GM23338 (cell line): Measurements from ENCODE around the gene AOPEP. TPM values are rescaled to one million over a fixed set of nuclear protein-coding genes. Genes with fewer than 3 reads are reported as not detected.

Experiments
- ATAC-seq: fragments of 200-7000 bp; cut with Tn5 transposase; 3 replicates; pipeline ENCODE4 v1.9.1; 2020
- DNase-seq: peaks from one replicate; pipeline ENCODE4 v3.0.0-alpha.2; 2015; ENCODE audit warnings: low spot score
- H2AFZ ChIP-seq: fragments of 200-600 bp; sonication (generic); 2 replicates; pipeline ENCODE4 v1.8.0; 2016; ENCODE audit warnings: antibody characterized with exemption, mild to moderate bottlenecking, moderate library complexity
- H3F3A ChIP-seq: fragments of 200-600 bp; sonication (generic); replicated peaks from 2 replicates; pipeline ENCODE4 v1.8.0; 2017; ENCODE audit warnings: antibody characterized with exemption, mixed run types, low read depth
- H3K27ac ChIP-seq: fragments of 200-600 bp; sonication (generic); 2 replicates; pipeline ENCODE4 v1.6.1; 2016; ENCODE audit warnings: low read depth
- H3K27me3 ChIP-seq: fragments of 200-600 bp; sonication (generic); 2 replicates; pipeline ENCODE4 v1.8.0; 2016; ENCODE audit warnings: mild to moderate bottlenecking, mixed run types, moderate library complexity; ENCODE audit not compliant: insufficient read depth
- H3K36me3 ChIP-seq: fragments of 200-600 bp; sonication (generic); 2 replicates; pipeline ENCODE4 v1.8.0; 2016; ENCODE audit warnings: mild to moderate bottlenecking; ENCODE audit not compliant: insufficient read depth
- H3K4me1 ChIP-seq: fragments of 200-600 bp; sonication (generic); 2 replicates; pipeline ENCODE4 v1.8.0; 2016; ENCODE audit warnings: mild to moderate bottlenecking, moderate library complexity; ENCODE audit not compliant: insufficient read depth
- H3K4me2 ChIP-seq: fragments of 200-600 bp; sonication (generic); 2 replicates; pipeline ENCODE4 v1.7.1; 2017; ENCODE audit warnings: mixed run types
- H3K4me3 ChIP-seq: fragments of 200-600 bp; sonication (generic); 2 replicates; pipeline ENCODE4 v1.6.1; 2016; ENCODE audit warnings: mixed run types
- H3K79me2 ChIP-seq: fragments of 200-600 bp; sonication (generic); replicated peaks from 2 replicates; pipeline ENCODE4 v1.8.0; 2017; ENCODE audit warnings: mild to moderate bottlenecking; ENCODE audit not compliant: insufficient read depth
- H3K9me2 ChIP-seq: fragments of 200-600 bp; sonication (generic); 2 replicates; pipeline ENCODE4 v1.8.0; 2017; ENCODE audit not compliant: insufficient read depth
- H4K20me1 ChIP-seq: fragments of 200-600 bp; sonication (generic); replicated peaks from 2 replicates; pipeline ENCODE4 v1.8.0; 2017; ENCODE audit warnings: mild to moderate bottlenecking; ENCODE audit not compliant: insufficient read depth
- H3K27ac Mint-ChIP-seq: 2 replicates; pipeline ENCODE4 v1.8.0; 2020; ENCODE audit warnings: inconsistent platforms, mild to moderate bottlenecking, moderate library complexity, mixed read lengths
- H3K27me3 Mint-ChIP-seq: 3 replicates; pipeline ENCODE4 v1.8.0; 2022; ENCODE audit warnings: low read depth, mild to moderate bottlenecking, moderate library complexity, mixed read lengths, inconsistent platforms; ENCODE audit not compliant: insufficient read depth, poor library complexity
- H3K36me3 Mint-ChIP-seq: 3 replicates; pipeline ENCODE4 v1.8.0; 2021; ENCODE audit warnings: low read depth, mild to moderate bottlenecking, inconsistent platforms, moderate library complexity, mixed read lengths
- H3K4me1 Mint-ChIP-seq: 3 replicates; pipeline ENCODE4 v1.8.0; 2020; ENCODE audit warnings: mild to moderate bottlenecking, inconsistent platforms, mixed read lengths
- H3K4me3 Mint-ChIP-seq: 3 replicates; pipeline ENCODE4 v1.8.0; 2021; ENCODE audit warnings: moderate library complexity, mild to moderate bottlenecking, inconsistent platforms, mixed read lengths
- H3K9me3 Mint-ChIP-seq: 3 replicates; pipeline ENCODE4 v1.8.0; 2020; ENCODE audit warnings: moderate library complexity, mild to moderate bottlenecking, inconsistent platforms, mixed read lengths
- CREB1 ChIP-seq: fragments of 250-450 bp; sonication (Bioruptor Pico); IDR thresholded peaks from 2 replicates; pipeline ENCODE4 v1.5.0; 2020; ENCODE audit warnings: low read depth, mild to moderate bottlenecking, moderate library complexity
- CTCF ChIP-seq, 2 experiments: fragments of 200-600 bp in 1 of 2; sonication (generic) in 1 of 2; conservative IDR thresholded peaks; 2 replicates each; pipeline versions ENCODE4 v1.5.1 to v1.6.1; 2016 to 2017; ENCODE audit warnings: antibody characterized with exemption in 2 of 2, low read depth in 2 of 2, mild to moderate bottlenecking in 2 of 2, moderate library complexity in 1 of 2
- ETS1 ChIP-seq: IDR thresholded peaks from 2 replicates; pipeline ENCODE4 v1.6.1; 2016; ENCODE audit warnings: antibody characterized with exemption
- EZH2 ChIP-seq: fragments of 200-600 bp; sonication (generic); IDR thresholded peaks from one replicate; pipeline ENCODE4 v1.8.0; 2017; ENCODE audit warnings: antibody characterized with exemption, mild to moderate bottlenecking, low read depth; ENCODE audit not compliant: unreplicated experiment
- EZH2phosphoT487 ChIP-seq: fragments of 200-600 bp; sonication (generic); IDR thresholded peaks from one replicate; pipeline ENCODE4 v1.8.1; 2018; ENCODE audit warnings: antibody characterized with exemption; ENCODE audit not compliant: unreplicated experiment
- JUNB ChIP-seq: IDR thresholded peaks from one replicate; pipeline ENCODE4 v1.6.1; 2016; ENCODE audit warnings: antibody characterized with exemption; ENCODE audit not compliant: unreplicated experiment
- NANOG ChIP-seq: IDR thresholded peaks from 2 replicates; pipeline ENCODE4 v1.6.1; 2016; ENCODE audit warnings: antibody characterized with exemption, borderline replicate concordance
- POLR2AphosphoS5 ChIP-seq: IDR thresholded peaks from 2 replicates; pipeline ENCODE4 v1.6.1; 2016; ENCODE audit warnings: antibody characterized with exemption, low read depth
- REST ChIP-seq: IDR thresholded peaks from one replicate; pipeline ENCODE4 v1.6.1; 2018; ENCODE audit warnings: antibody characterized with exemption; ENCODE audit not compliant: unreplicated experiment
- STAT1 ChIP-seq: IDR thresholded peaks from one replicate; pipeline ENCODE4 v1.6.1; 2016; ENCODE audit warnings: antibody characterized with exemption; ENCODE audit not compliant: unreplicated experiment
- ZNF114 ChIP-seq: fragments of 250-450 bp; sonication (Bioruptor Pico); IDR thresholded peaks from 2 replicates; pipeline ENCODE4 v1.5.0; 2020; ENCODE audit warnings: mild to moderate bottlenecking, moderate library complexity
- ZNF331 ChIP-seq: fragments of 250-450 bp; sonication (Bioruptor Pico); IDR thresholded peaks from 2 replicates; pipeline ENCODE4 v1.5.0; 2020; ENCODE audit warnings: low read depth, mild to moderate bottlenecking, moderate library complexity
- ZNF462 ChIP-seq: fragments of 250-450 bp; sonication (Bioruptor Pico); IDR thresholded peaks from 2 replicates; pipeline ENCODE4 v1.5.0; 2020; ENCODE audit warnings: mild to moderate bottlenecking, moderate library complexity
- polyA plus RNA-seq: library from polyadenylated mRNA; unstranded; fragments of >200 nt; fragmentation: Nextera tagmentation; extraction: Ambion mirVana; gene quantifications from 2 replicates; pipeline ENCODE4 v1.2.1, GENCODE V29; 2016
- total RNA-seq: library from RNA; depleted of rRNA; stranded (reverse); fragments of >200 nt; shearing (Covaris generic); gene quantifications from 2 replicates; pipeline ENCODE4 v1.2.3, GENCODE V29; 2014

Gene AOPEP
- total and polyA plus RNA-seq, 2 experiments from 2014 or later = 7.0 to 16.5 TPM

GRCh38 chr9:94891183-94891582 lies 164.7 kb downstream of the AOPEP start:
- Histone ChIP-seq H3K27me3 (no peaks in the 10 kb centered on the region), H3K36me3 (no peaks in the 10 kb centered on the region), H3K79me2 (no peaks in the 10 kb centered on the region), H3K27ac (no peak overlapping the region), H3K4me3 (no peak overlapping the region), H3K4me1 (no peaks in the 10 kb centered on the region), H2AFZ (no peak overlapping the region), H4K20me1 (no peaks in the 10 kb centered on the region), H3F3A (no peaks in the 10 kb centered on the region), H3K4me2 (no peak overlapping the region), H3K9me2 (no peaks in the 10 kb centered on the region)
- no peak for DNase-seq
- no peak overlapping the region for H3K27ac Mint-ChIP-seq
- peaks cover 12% of the 10 kb centered on the region; the same call in 2 of the 3 replicates for H3K9me3 Mint-ChIP-seq
- H3K4me3 Mint-ChIP-seq = no peak overlapping the region
- no peaks in the 10 kb centered on the region for H3K4me1 Mint-ChIP-seq
- peaks cover 12% of the 10 kb centered on the region for H3K36me3 Mint-ChIP-seq
- no peak for ATAC-seq
- TF ChIP-seq JUNB (no peak), ETS1 (no peak), STAT1 (no peak), EZH2phosphoT487 (no peak), EZH2 (no peak), ZNF331 (CRISPR knock-in tag) (no peak), CREB1 (no peak), ZNF462 (CRISPR knock-in tag) (no peak), ZNF114 (CRISPR knock-in tag) (no peak), CTCF (conservative IDR thresholded peaks at IDR 0.05; ENCODE audit: low read depth in 2 of 2) (no peak), REST (no peak), POLR2AphosphoS5 (no peak), NANOG (no peak)
- H3K27me3 Mint-ChIP-seq = no peaks in the 10 kb centered on the region
